Common myeloid progenitor, CD34-positive (primary cell): ENCODE measurements around the gene THSD7B.

ENCODE experiments used
- CTCF ChIA-PET: fragments of 350-600 bp; sonication (Branson Sonifier 250); formaldehyde crosslinking; loops from one replicate; lab custom pipeline; 2021; ENCODE audit warnings: antibody characterized with exemption; lab: Charles Lee
- POLR2A ChIA-PET: fragments of 350-600 bp; sonication (Branson Sonifier 250); formaldehyde crosslinking; loops from one replicate; lab custom pipeline; 2021; ENCODE audit warnings: antibody characterized with exemption; lab: Charles Lee
- DNase-seq, 3 donors: peaks; one replicate each; pipeline versions ENCODE4 v3.0.0 to v3.0.0-alpha.2; 2013
- H3K27ac ChIP-seq, 2 experiments: 1 replicate in 1 of 2; 2 replicates in 1 of 2; pipeline ENCODE4 v1.7.0; 2013; ENCODE audit warnings: inconsistent platforms in 2 of 2, low read length in 2 of 2, mild to moderate bottlenecking in 2 of 2, low read depth in 1 of 2, moderate library complexity in 1 of 2; ENCODE audit not compliant: severe bottlenecking in 2 of 2, insufficient read depth in 1 of 2, poor library complexity in 1 of 2
- H3K27me3 ChIP-seq, 5 experiments: replicated peaks in 2 of 5; 1 replicate in 3 of 5; 2 replicates in 2 of 5; pipeline versions ENCODE4 v1.6.1 to v1.7.0; 2013; ENCODE audit warnings: low read length in 4 of 5, mild to moderate bottlenecking in 2 of 5, moderate library complexity in 2 of 5, inconsistent platforms in 1 of 5; ENCODE audit not compliant: insufficient read depth in 5 of 5, control insufficient read depth in 4 of 5
- H3K36me3 ChIP-seq, 4 experiments: 1 replicate in 2 of 4; 2 replicates in 2 of 4; pipeline versions ENCODE4 v1.6.1 to v1.7.0; 2013; ENCODE audit warnings: low read length in 3 of 4, control low read depth in 1 of 4, mild to moderate bottlenecking in 1 of 4; ENCODE audit not compliant: control insufficient read depth in 4 of 4, insufficient read depth in 4 of 4
- H3K4me1 ChIP-seq, 4 experiments: 1 replicate in 3 of 4; 2 replicates in 1 of 4; pipeline versions ENCODE4 v1.6.1 to v1.7.1; 2013; ENCODE audit warnings: low read length in 3 of 4, mild to moderate bottlenecking in 3 of 4, control low read depth in 1 of 4, inconsistent platforms in 1 of 4, moderate library complexity in 1 of 4; ENCODE audit not compliant: control insufficient read depth in 4 of 4, insufficient read depth in 4 of 4; ENCODE audit errors: control extremely low read depth in 1 of 4
- H3K4me3 ChIP-seq, 7 experiments: 1 replicate in 4 of 7; 2 replicates in 3 of 7; pipeline versions ENCODE4 v1.5.1 to v1.7.0; 2013; ENCODE audit warnings: mild to moderate bottlenecking in 7 of 7, low read length in 6 of 7, moderate library complexity in 6 of 7, inconsistent platforms in 2 of 7, low read depth in 2 of 7, control low read depth in 1 of 7; ENCODE audit not compliant: insufficient read depth in 4 of 7, control insufficient read depth in 1 of 7; ENCODE audit errors: extremely low read depth in 1 of 7
- H3K9me3 ChIP-seq, 5 experiments: 1 replicate in 4 of 5; 2 replicates in 1 of 5; pipeline versions ENCODE4 v1.6.1 to v1.7.1; 2013; ENCODE audit warnings: low read length in 4 of 5, mild to moderate bottlenecking in 2 of 5, inconsistent platforms in 1 of 5, low read depth in 1 of 5, moderate library complexity in 1 of 5; ENCODE audit not compliant: control insufficient read depth in 4 of 5, insufficient read depth in 2 of 5; ENCODE audit errors: control extremely low read depth in 1 of 5
- WGBS: methylation state at CpG from one replicate; pipeline ENCODE4 v1.1.5; 2013; ENCODE audit not compliant: insufficient coverage; 5-methylcytosine and 5-hydroxymethylcytosine counted together

The THSD7B gene

GRCh38 chr2:137670111-137670510, 904.8 kb downstream of the THSD7B start:
- no peak overlapping the region for H3K27ac ChIP-seq
- ChIA-PET CTCF (interaction anchor here (0.7 kb wide), 1 partner anchor 868 kb away, joined by 3 read pairs; no protein-coding TSS in a partner anchor), POLR2A (no interaction called here)
- no peaks in the 10 kb centered on the region for H3K36me3 ChIP-seq
- WGBS: 100% methylated on average over 3 of the region's 3 CpGs
- no peak overlapping the region for H3K4me3 ChIP-seq
- H3K4me1 ChIP-seq: no peaks in the 10 kb centered on the region
- no peaks in the 10 kb centered on the region for H3K9me3 ChIP-seq
- DNase-seq: no peak
- no peaks in the 10 kb centered on the region for H3K27me3 ChIP-seq

GRCh38 chr2:137672989-137673552, 907.7 kb downstream of the THSD7B start:
- H3K27ac ChIP-seq: no peak overlapping the region
- no peaks in the 10 kb centered on the region for H3K9me3 ChIP-seq
- no peaks in the 10 kb centered on the region for H3K4me1 ChIP-seq
- H3K27me3 ChIP-seq: no peaks in the 10 kb centered on the region
- DNase-seq: no peak
- CTCF ChIA-PET: no interaction called here
- H3K36me3 ChIP-seq: no peaks in the 10 kb centered on the region
- H3K4me3 ChIP-seq: no peak overlapping the region
- POLR2A ChIA-PET: no interaction called here

- H3K9me3 ChIP-seq: no peaks in the 10 kb centered on the region
- no peak overlapping the region for H3K4me3 ChIP-seq
- WGBS: no CpG with 5 or more reads among the region's 2 CpGs
- ChIA-PET CTCF (no interaction called here), POLR2A (no interaction called here)
- no peaks in the 10 kb centered on the region for H3K4me1 ChIP-seq
- H3K27ac ChIP-seq: no peak overlapping the region
- DNase-seq: no peak
- H3K27me3 ChIP-seq: no peaks in the 10 kb centered on the region
- H3K36me3 ChIP-seq: no peaks in the 10 kb centered on the region
Measured at GRCh38 chr2:137674991-137675390, 909.6 kb downstream of the THSD7B start.

GRCh38 chr2:137675584-137676327, 910.4 kb downstream of the THSD7B start:
- Histone ChIP-seq H3K4me1 (no peaks in the 10 kb centered on the region), H3K4me3 (no peak overlapping the region), H3K27ac (no peak overlapping the region), H3K27me3 (no peaks in the 10 kb centered on the region), H3K9me3 (no peaks in the 10 kb centered on the region), H3K36me3 (no peaks in the 10 kb centered on the region)
- ChIA-PET POLR2A (no interaction called here), CTCF (no interaction called here)
- DNase-seq: no peak
- 100% methylated on average over 1 of the region's 4 CpGs for WGBS

- CTCF ChIA-PET: no interaction called here
- Histone ChIP-seq H3K27me3 (no peaks in the 10 kb centered on the region), H3K27ac (no peak overlapping the region), H3K4me1 (no peaks in the 10 kb centered on the region), H3K36me3 (no peaks in the 10 kb centered on the region), H3K9me3 (no peaks in the 10 kb centered on the region), H3K4me3 (no peak overlapping the region)
- WGBS: 100% methylated on average over 1 of the region's 3 CpGs
- no peak for DNase-seq
- POLR2A ChIA-PET: no interaction called here
Measured at GRCh38 chr2:137676346-137676745, 911.0 kb downstream of the THSD7B start.

- no peak for DNase-seq
- WGBS: no CpG with 5 or more reads among the region's 1 CpG
- no peaks in the 10 kb centered on the region for H3K27me3 ChIP-seq
- no peak overlapping the region for H3K4me3 ChIP-seq
- H3K4me1 ChIP-seq: no peaks in the 10 kb centered on the region
- no peak overlapping the region for H3K27ac ChIP-seq
- ChIA-PET CTCF (no interaction called here), POLR2A (no interaction called here)
- no peaks in the 10 kb centered on the region for H3K36me3 ChIP-seq
- no peaks in the 10 kb centered on the region for H3K9me3 ChIP-seq
Measured at GRCh38 chr2:137677466-137677865, 912.1 kb downstream of the THSD7B start.

GRCh38 chr2:137689549-137689948, 924.2 kb downstream of the THSD7B start:
- Histone ChIP-seq H3K9me3 (no peaks in the 10 kb centered on the region), H3K4me1 (no peaks in the 10 kb centered on the region), H3K4me3 (no peak overlapping the region), H3K27me3 (no peaks in the 10 kb centered on the region), H3K27ac (no peak overlapping the region), H3K36me3 (no peaks in the 10 kb centered on the region)
- no peak for DNase-seq
- no CpG with 5 or more reads among the region's 1 CpG for WGBS
- ChIA-PET POLR2A (no interaction called here), CTCF (no interaction called here)
